VCaP (cell line): ENCODE measurements around the gene DNAJB13.

Experiments
- H3K27ac ChIP-seq: fragments of 450-650 bp; 2 replicates; pipeline ENCODE4 v1.5.1; 2017
- TF ChIP-seq, protein P1 (sequence below): fragments of 450-650 bp; conservative IDR thresholded peaks from 2 replicates; pipeline ENCODE4 v1.5.1; 2017; ENCODE audit warnings: mild to moderate bottlenecking, moderate library complexity

DNAJB13 gene

DNA sequence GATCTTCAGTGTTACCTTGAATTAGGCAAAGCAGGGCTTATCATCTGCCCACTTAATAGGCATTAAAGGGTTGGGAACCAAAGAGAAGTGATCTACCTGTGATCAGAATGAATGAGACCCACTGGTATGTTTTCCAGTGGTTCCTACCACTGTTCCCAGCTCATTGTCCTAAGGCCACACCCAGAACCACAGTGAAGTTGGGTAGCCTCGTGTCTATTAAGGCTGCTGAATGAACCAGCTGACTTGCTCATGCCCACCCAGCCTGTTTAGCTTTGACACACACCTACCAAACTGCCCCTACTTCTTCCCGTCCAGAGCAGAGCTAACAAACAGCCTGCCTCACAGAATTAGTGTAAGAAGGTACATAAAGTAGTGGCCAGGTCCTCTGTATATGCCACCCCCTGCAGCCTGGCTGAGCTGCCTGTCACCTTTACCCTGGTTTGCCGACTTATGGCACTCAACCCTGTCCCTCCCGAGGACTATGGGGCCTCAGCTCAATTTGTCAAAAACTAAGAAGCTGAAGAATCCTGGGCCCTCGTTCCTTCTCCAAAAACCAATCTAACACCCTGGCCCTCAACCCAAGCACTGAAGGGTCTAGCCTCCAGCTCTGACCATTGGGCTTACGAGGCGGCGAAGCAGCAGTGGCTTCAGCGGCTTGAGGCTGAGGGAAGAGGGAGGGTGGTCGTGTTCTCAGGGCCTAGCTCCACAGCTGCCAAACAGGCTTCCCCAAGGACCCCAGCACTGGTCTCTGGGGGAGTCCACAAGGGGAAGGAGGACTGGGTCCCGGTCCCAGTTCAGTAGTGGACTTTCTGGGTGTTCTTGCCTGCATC, 22.0 kb downstream of the DNAJB13 start:
- no peak overlapping the region for H3K27ac ChIP-seq
- TF ChIP-seq, protein P1, sequence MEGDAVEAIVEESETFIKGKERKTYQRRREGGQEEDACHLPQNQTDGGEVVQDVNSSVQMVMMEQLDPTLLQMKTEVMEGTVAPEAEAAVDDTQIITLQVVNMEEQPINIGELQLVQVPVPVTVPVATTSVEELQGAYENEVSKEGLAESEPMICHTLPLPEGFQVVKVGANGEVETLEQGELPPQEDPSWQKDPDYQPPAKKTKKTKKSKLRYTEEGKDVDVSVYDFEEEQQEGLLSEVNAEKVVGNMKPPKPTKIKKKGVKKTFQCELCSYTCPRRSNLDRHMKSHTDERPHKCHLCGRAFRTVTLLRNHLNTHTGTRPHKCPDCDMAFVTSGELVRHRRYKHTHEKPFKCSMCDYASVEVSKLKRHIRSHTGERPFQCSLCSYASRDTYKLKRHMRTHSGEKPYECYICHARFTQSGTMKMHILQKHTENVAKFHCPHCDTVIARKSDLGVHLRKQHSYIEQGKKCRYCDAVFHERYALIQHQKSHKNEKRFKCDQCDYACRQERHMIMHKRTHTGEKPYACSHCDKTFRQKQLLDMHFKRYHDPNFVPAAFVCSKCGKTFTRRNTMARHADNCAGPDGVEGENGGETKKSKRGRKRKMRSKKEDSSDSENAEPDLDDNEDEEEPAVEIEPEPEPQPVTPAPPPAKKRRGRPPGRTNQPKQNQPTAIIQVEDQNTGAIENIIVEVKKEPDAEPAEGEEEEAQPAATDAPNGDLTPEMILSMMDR, result no peak

DNA sequence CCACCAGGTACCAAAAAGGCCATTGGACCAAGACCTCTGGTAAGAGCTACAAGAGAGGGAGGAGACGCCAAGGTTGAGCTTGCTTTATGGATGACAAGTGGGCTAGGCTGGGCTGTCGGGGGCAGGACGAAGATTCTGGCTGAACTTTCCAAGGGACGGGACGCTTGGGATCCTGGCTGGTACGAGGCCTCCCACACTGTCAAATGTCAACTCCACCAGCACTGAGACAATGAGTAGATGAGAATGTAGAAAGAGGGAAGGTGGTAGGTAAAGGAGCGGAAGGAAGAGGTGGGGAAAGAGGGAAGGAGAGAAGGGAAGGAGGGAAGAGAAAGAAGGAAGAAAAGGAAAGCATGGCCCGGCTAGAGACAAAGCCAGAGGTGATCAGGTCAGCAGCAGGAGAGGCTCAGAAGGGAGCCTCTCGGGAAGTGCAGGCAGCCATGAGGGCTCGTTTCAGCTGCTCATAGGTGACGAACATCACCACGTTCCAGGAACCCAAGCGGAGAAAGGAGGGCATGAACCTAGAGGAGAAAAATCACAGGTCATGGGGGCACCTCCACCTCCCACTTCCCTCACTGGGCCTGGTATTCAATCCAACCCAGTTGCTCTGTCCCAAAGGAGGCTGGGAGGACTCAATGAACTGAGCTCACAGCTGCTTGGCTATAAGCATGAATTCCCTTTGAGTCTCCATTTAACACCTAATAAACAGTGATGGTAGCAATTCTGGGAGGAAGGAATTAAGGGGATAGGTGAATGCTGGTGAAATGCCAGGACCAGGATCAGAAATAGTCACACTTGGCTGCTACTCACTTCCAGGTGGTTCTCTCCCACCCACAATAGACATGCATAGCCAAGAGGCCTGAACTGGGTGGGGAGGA, 24.0 kb downstream of the DNAJB13 start:
- no peak overlapping the region for H3K27ac ChIP-seq
- TF ChIP-seq, protein P1, result no peak

DNA sequence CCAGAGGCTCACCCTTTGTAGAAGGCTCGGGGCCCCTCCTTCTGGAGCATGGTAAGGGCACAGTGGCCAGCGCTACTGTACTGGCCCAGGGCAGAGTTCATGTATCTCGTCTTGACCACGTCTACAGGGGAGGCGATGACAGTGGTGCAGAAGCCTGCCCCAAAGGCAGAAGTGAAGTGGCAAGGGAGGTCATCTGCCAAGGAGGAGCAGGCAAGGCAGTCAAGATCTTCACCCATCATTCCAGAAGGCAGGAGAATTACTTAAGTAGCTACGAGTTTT, 24.6 kb downstream of the DNAJB13 start:
- no peak overlapping the region for H3K27ac ChIP-seq
- TF ChIP-seq, protein P1, result no peak

DNA sequence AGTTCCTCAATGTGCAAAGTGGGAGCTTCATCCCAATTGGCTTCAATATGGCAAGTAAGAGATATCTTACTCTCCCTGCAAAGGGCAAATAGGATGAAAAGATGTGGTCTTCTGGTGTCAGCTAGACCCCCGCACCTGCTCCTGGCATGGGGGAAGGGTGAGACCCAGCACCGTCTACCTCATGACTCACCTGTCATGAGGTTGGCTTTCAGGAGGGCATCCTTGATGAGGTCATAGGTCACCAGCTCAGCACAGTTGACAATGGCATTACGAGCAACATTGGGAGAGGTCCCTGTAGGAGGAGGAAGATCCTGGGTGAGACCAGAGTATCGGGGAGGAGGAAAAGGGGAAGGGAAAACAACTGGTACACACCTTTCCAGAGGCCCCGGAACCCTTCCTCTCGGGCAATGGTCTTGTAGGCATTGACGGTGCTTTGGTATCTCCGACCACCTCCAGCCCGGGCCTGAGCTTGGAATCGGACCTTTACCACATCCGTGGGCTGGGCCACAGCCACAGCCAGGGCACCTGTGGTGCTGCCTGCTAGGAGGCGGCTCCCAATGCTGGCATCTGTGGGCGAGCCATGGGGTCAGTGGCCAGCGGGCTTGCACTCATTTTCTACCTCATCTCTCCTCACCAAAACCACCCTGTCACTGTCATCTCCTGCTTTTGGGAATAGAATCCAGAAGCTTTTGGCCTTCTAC, 25.8 kb downstream of the DNAJB13 start:
- TF ChIP-seq, protein P1, result no peak
- H3K27ac ChIP-seq, result no peak overlapping the region

DNA sequence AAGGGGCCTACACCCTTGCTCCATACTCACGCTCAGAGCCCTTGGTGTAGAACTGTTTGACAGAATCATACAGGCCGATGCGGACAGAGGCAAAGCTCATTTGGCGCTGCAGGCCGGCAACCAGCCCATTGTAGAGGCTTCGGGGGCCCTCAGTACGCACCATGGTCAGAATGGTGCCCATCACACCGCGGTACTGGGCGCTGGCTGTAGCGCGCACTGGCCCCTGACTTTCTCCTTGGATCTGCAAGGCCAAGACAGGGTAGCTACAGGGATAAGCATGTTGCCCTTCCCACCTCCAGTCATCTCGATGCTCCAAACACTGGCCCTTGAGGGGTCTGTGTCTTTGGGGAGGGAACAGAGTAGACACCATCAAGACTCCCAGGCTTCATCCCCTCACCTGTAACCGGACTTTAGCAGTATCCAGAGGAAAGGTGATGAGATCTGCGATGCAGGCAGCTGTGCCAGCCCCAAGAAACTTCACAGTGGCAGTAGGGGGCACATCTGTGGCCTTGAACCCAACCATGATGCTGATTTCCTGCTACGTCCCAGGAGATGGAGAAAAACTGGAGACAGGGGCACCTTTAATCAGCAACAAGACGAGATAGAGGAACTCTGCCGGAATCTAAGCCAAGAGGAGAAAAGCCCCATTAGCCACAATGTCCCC, 27.2 kb downstream of the DNAJB13 start:
- H3K27ac ChIP-seq, result no peak overlapping the region
- TF ChIP-seq, protein P1, result no peak

DNA sequence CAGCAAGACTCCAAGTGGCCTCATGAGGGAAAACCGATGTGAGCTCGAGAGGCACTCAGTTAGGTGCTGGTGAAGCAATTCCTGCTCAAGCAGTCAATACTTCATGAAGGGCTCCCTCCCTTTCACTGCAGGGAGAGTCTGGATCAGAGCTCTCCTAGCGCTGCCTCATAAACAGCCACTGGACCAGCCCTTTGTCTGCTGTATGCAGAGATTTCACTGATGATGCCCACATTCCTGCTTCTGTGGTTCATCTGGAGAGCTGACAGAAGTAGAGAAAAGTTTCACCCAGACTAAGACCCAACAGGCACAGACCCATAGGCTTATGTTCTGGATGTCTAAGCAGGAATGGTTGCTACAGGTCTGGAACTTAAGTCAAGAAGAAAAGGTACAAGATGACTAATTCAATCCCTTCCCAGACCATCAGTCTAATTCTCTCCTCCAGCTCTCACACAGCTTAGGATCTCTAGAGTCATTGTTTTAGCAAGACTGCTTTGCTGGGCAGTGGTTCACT, 27.8 kb downstream of the DNAJB13 start:
- no peak overlapping the region for H3K27ac ChIP-seq
- TF ChIP-seq, protein P1, result no peak
